Type B pancreatic cell (in vitro differentiated cells): ENCODE measurements around the gene EYA4. TPM values are rescaled to one million over a fixed set of nuclear protein-coding genes. Genes with fewer than 3 reads are reported as not detected.

Experiments used
- DNase-seq: peaks from one replicate; pipeline ENCODE4 v3.0.0; 2021; ENCODE audit warnings: mixed read lengths; ENCODE audit not compliant: unreplicated experiment; ENCODE audit errors: extremely low spot score
- H3K27ac Mint-ChIP-seq: 2 replicates; pipeline ENCODE4 v1.8.0; 2021; ENCODE audit warnings: mild to moderate bottlenecking, mixed read lengths
- H3K27me3 Mint-ChIP-seq: 2 replicates; pipeline ENCODE4 v1.8.0; 2021; ENCODE audit warnings: mixed read lengths
- H3K36me3 Mint-ChIP-seq: 2 replicates; pipeline ENCODE4 v1.8.0; 2021; ENCODE audit warnings: mixed read lengths
- H3K4me1 Mint-ChIP-seq: one replicate; pipeline ENCODE4 v1.8.0; 2021; ENCODE audit warnings: mixed read lengths; ENCODE audit not compliant: unreplicated experiment
- H3K4me3 Mint-ChIP-seq: 2 replicates; pipeline ENCODE4 v1.8.0; 2021; ENCODE audit warnings: mild to moderate bottlenecking, mixed read lengths
- H3K9me3 Mint-ChIP-seq: 2 replicates; pipeline ENCODE4 v1.8.0; 2021; ENCODE audit warnings: mixed read lengths
- CTCF ChIP-seq: fragments of 200-600 bp; sonication (generic); conservative IDR thresholded peaks from 2 replicates; pipeline ENCODE4 v1.5.0; 2021; ENCODE audit warnings: antibody characterized with exemption, mild to moderate bottlenecking
- total RNA-seq: library from RNA; stranded (reverse); gene quantifications from 2 replicates; pipeline ENCODE4 v1.2.1, GENCODE V29; 2021; ENCODE audit warnings: low replicate concordance

The EYA4 gene
- total RNA-seq, 1 donor from 2014 or later, result 29.7 TPM

- DNase-seq, result no peak
- TF ChIP-seq CTCF, result no peak
- Mint-ChIP-seq H3K27ac (no peak overlapping the region), H3K4me3 (no peak overlapping the region), H3K9me3 (no peaks in the 10 kb centered on the region), H3K4me1 (peaks cover 12% of the 10 kb centered on the region), H3K27me3 (no peaks in the 10 kb centered on the region), H3K36me3 (peaks cover 4% of the 10 kb centered on the region)
Measured at GRCh38 chr6:133377219-133377618, 136.1 kb downstream of the EYA4 start.

- no peaks in the 10 kb centered on the region for H3K9me3 Mint-ChIP-seq
- peaks cover 9% of the 10 kb centered on the region for H3K36me3 Mint-ChIP-seq
- DNase-seq, result no peak
- TF ChIP-seq CTCF, result no peak
- no peaks in the 10 kb centered on the region for H3K4me1 Mint-ChIP-seq
- no peaks in the 10 kb centered on the region for H3K27me3 Mint-ChIP-seq
- no peak overlapping the region for H3K27ac Mint-ChIP-seq
- H3K4me3 Mint-ChIP-seq, result no peak overlapping the region
Measured at GRCh38 chr6:133380047-133380446, 138.9 kb downstream of the EYA4 start.

- DNase-seq, result no peak
- H3K4me1 Mint-ChIP-seq, result no peaks in the 10 kb centered on the region
- no peaks in the 10 kb centered on the region for H3K27me3 Mint-ChIP-seq
- H3K4me3 Mint-ChIP-seq, result no peak overlapping the region
- peaks cover 9% of the 10 kb centered on the region for H3K36me3 Mint-ChIP-seq
- H3K9me3 Mint-ChIP-seq, result no peaks in the 10 kb centered on the region
- TF ChIP-seq CTCF, result no peak
- H3K27ac Mint-ChIP-seq, result no peak overlapping the region
Measured at GRCh38 chr6:133380723-133381122, 139.6 kb downstream of the EYA4 start.

GRCh38 chr6:133388731-133389130, 147.6 kb downstream of the EYA4 start:
- Mint-ChIP-seq H3K4me3 (no peak overlapping the region), H3K4me1 (peaks cover 28% of the 10 kb centered on the region), H3K9me3 (no peaks in the 10 kb centered on the region), H3K36me3 (no peaks in the 10 kb centered on the region), H3K27ac (no peak overlapping the region), H3K27me3 (no peaks in the 10 kb centered on the region)
- DNase-seq, result no peak
- TF ChIP-seq CTCF, result no peak

- no peak for TF ChIP-seq CTCF
- no peak overlapping the region for H3K27ac Mint-ChIP-seq
- H3K4me3 Mint-ChIP-seq, result no peak overlapping the region
- peaks cover 28% of the 10 kb centered on the region for H3K4me1 Mint-ChIP-seq
- H3K9me3 Mint-ChIP-seq, result no peaks in the 10 kb centered on the region
- H3K27me3 Mint-ChIP-seq, result no peaks in the 10 kb centered on the region
- H3K36me3 Mint-ChIP-seq, result no peaks in the 10 kb centered on the region
- DNase-seq, result no peak
Measured at GRCh38 chr6:133390168-133390567, 149.0 kb downstream of the EYA4 start.

GRCh38 chr6:133392015-133392414, 150.9 kb downstream of the EYA4 start:
- no peak for TF ChIP-seq CTCF
- Mint-ChIP-seq H3K27me3 (no peaks in the 10 kb centered on the region), H3K9me3 (peaks cover 6% of the 10 kb centered on the region), H3K27ac (no peak overlapping the region), H3K4me3 (no peak overlapping the region), H3K36me3 (no peaks in the 10 kb centered on the region), H3K4me1 (peaks cover 33% of the 10 kb centered on the region)
- no peak for DNase-seq
